ENCODE results near the gene OCSTAMP.

OCSTAMP gene

DNA sequence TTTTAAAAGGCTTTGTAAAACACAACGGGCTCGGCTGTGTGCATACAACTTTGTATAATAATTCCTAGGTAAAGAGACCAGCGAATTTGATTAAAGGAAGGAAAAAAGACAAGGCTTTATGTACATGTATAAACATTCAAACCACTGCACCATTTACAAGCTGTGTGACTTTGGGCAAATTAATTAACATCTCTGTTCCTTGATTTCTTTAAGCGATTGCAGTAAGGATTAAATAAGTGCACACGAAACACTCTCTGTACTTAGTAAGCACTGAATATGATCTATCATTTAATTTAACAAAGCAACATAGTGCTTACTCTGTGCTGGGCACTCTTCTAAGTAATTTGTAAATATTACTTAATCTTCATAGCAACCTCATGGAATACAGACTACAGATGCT, 19.5 kb upstream of the OCSTAMP start:
- no peaks in the 10 kb centered on the region for H3F3A ChIP-seq (ENCODE audit: insufficient read depth, low read length)
- H3K27me3 ChIP-seq (ENCODE audit: insufficient read depth, low read length), result no peaks in the 10 kb centered on the region; the same call in 1 of the 2 replicates
- H3K4me2 ChIP-seq (ENCODE audit: low read length), result no peak overlapping the region
- H3K27ac ChIP-seq (ENCODE audit: low read depth, low read length, poor library complexity, severe bottlenecking), result no peak overlapping the region
- TF ChIP-seq, protein P1, sequence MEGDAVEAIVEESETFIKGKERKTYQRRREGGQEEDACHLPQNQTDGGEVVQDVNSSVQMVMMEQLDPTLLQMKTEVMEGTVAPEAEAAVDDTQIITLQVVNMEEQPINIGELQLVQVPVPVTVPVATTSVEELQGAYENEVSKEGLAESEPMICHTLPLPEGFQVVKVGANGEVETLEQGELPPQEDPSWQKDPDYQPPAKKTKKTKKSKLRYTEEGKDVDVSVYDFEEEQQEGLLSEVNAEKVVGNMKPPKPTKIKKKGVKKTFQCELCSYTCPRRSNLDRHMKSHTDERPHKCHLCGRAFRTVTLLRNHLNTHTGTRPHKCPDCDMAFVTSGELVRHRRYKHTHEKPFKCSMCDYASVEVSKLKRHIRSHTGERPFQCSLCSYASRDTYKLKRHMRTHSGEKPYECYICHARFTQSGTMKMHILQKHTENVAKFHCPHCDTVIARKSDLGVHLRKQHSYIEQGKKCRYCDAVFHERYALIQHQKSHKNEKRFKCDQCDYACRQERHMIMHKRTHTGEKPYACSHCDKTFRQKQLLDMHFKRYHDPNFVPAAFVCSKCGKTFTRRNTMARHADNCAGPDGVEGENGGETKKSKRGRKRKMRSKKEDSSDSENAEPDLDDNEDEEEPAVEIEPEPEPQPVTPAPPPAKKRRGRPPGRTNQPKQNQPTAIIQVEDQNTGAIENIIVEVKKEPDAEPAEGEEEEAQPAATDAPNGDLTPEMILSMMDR (IDR thresholded peaks at IDR 0.05; ENCODE audit: low read length), result no peak
- TF ChIP-seq EZH2 (IDR thresholded peaks at IDR 0.05; ENCODE audit: borderline replicate concordance, low read length), result no peak
- H4K20me1 ChIP-seq (ENCODE audit: insufficient read depth, low read length), result no peaks in the 10 kb centered on the region
- H3K9me3 ChIP-seq (ENCODE audit: low read length), result no peaks in the 10 kb centered on the region
- H3K9me2 ChIP-seq (ENCODE audit: low read depth, low read length), result no peaks in the 10 kb centered on the region
- no peak overlapping the region for H3K9ac ChIP-seq (ENCODE audit: low read length)
- H3K79me2 ChIP-seq (ENCODE audit: insufficient read depth, low read length), result no peaks in the 10 kb centered on the region
- no peak overlapping the region for H3K4me3 ChIP-seq (ENCODE audit: low read depth, low read length, poor library complexity, severe bottlenecking)
- no peaks in the 10 kb centered on the region for H3K4me1 ChIP-seq (ENCODE audit: insufficient read depth, low read length, severe bottlenecking)
- no peaks in the 10 kb centered on the region for H3K36me3 ChIP-seq (ENCODE audit: insufficient read depth, low read length)
- no peak overlapping the region for H2AFZ ChIP-seq (ENCODE audit: low read length)

DNA sequence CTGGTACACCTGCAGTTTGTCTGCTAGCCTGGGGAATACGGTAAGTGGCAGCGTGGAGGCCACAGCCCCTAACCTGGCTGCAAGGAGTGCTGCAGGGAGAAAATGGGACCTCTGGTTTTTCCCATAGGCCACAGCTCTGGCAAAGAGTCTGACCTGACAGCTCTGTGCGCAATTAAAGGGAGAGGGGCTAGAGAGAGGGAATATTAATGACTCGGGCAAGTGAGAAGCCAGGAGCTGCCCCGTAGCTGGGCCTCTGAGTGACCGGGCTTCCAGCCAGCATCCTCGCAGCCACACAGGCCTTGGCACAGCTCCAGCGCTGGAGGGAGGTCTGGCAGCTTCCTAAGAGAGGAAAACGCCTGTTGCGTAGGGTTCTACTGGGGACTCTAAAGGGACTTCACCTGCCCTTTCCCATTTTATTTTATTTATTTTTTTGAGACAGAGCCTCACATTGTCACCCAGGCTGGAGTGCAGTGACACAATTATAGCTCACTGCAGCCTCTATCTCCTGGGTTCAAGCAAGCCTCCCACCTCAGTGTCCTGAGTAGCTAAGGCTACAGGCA, 18.2 kb upstream of the OCSTAMP start:
- Histone ChIP-seq H3K4me3 (ENCODE audit: low read depth, low read length, poor library complexity, severe bottlenecking) (no peak overlapping the region), H3F3A (ENCODE audit: insufficient read depth, low read length) (no peaks in the 10 kb centered on the region), H3K27me3 (ENCODE audit: insufficient read depth, low read length) (no peaks in the 10 kb centered on the region; the same call in 1 of the 2 replicates), H3K27ac (ENCODE audit: low read depth, low read length, poor library complexity, severe bottlenecking) (no peak overlapping the region), H4K20me1 (ENCODE audit: insufficient read depth, low read length) (no peaks in the 10 kb centered on the region), H2AFZ (ENCODE audit: low read length) (no peak overlapping the region), H3K9ac (ENCODE audit: low read length) (no peak overlapping the region), H3K4me2 (ENCODE audit: low read length) (no peak overlapping the region), H3K4me1 (ENCODE audit: insufficient read depth, low read length, severe bottlenecking) (no peaks in the 10 kb centered on the region), H3K79me2 (ENCODE audit: insufficient read depth, low read length) (no peaks in the 10 kb centered on the region), H3K9me2 (ENCODE audit: low read depth, low read length) (no peaks in the 10 kb centered on the region), H3K9me3 (ENCODE audit: low read length) (no peaks in the 10 kb centered on the region), H3K36me3 (ENCODE audit: insufficient read depth, low read length) (no peaks in the 10 kb centered on the region)
- TF ChIP-seq EZH2 (IDR thresholded peaks at IDR 0.05; ENCODE audit: borderline replicate concordance, low read length), result no peak
- TF ChIP-seq, protein P1 (IDR thresholded peaks at IDR 0.05; ENCODE audit: low read length), result no peak

DNA sequence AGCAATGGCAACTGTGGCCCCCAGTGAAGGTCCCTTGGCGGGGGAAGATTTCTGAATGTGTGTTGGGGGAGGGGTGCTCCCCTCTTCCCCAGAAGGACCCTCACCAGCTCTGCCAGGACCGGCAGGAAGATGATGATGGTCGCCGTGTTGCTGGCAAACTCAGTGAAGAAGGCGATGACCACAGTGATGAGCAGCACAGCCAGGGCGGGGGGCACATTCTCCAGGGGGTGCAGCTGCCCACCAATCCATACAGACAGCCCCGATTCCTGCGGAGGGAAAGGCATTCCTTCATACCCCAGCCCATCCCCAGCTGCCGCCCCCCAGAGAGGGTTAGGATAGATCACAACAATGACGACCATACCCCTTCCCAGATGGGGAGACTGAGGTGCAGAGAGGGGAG, 15.7 kb upstream of the OCSTAMP start:
- H3K27ac ChIP-seq (ENCODE audit: low read depth, low read length, poor library complexity, severe bottlenecking), result no peak overlapping the region
- peaks cover 6% of the 10 kb centered on the region; the same call in 1 of the 2 replicates for H3K27me3 ChIP-seq (ENCODE audit: insufficient read depth, low read length)
- H4K20me1 ChIP-seq (ENCODE audit: insufficient read depth, low read length), result no peaks in the 10 kb centered on the region
- H3K9ac ChIP-seq (ENCODE audit: low read length), result no peak overlapping the region
- H3K79me2 ChIP-seq (ENCODE audit: insufficient read depth, low read length), result no peaks in the 10 kb centered on the region
- H3K4me2 ChIP-seq (ENCODE audit: low read length), result no peak overlapping the region
- TF ChIP-seq EZH2 (IDR thresholded peaks at IDR 0.05; ENCODE audit: borderline replicate concordance, low read length), result no peak
- TF ChIP-seq, protein P1 (IDR thresholded peaks at IDR 0.05; ENCODE audit: low read length), result no peak
- no peaks in the 10 kb centered on the region for H3K9me3 ChIP-seq (ENCODE audit: low read length)
- no peaks in the 10 kb centered on the region for H3F3A ChIP-seq (ENCODE audit: insufficient read depth, low read length)
- no peak overlapping the region for H3K4me3 ChIP-seq (ENCODE audit: low read depth, low read length, poor library complexity, severe bottlenecking)
- no peaks in the 10 kb centered on the region for H3K9me2 ChIP-seq (ENCODE audit: low read depth, low read length)
- no peak overlapping the region for H2AFZ ChIP-seq (ENCODE audit: low read length)
- no peaks in the 10 kb centered on the region for H3K4me1 ChIP-seq (ENCODE audit: insufficient read depth, low read length, severe bottlenecking)
- H3K36me3 ChIP-seq (ENCODE audit: insufficient read depth, low read length), result no peaks in the 10 kb centered on the region
